Measurements from ENCODE around the gene MAD2L1BP. TPM values are rescaled to one million over a fixed set of nuclear protein-coding genes. Genes with fewer than 3 reads are reported as not detected.

Gene MAD2L1BP
- total RNA-seq, 1 experiment from 2014 or later, result 39.1 TPM

GRCh38 chr6:43674291-43674690, 38.7 kb downstream of the MAD2L1BP start:
- in situ Hi-C loops (cut with HindIII; ENCODE audit: low pct_unique_long_range_greater_than_20kb, low sequenced_read_pairs), result no loop called here
- DNase-seq (ENCODE audit: low read depth), result no peak

GRCh38 chr6:43674921-43675320, 39.3 kb downstream of the MAD2L1BP start:
- in situ Hi-C loops (cut with HindIII; ENCODE audit: low pct_unique_long_range_greater_than_20kb, low sequenced_read_pairs), result no loop called here

GRCh38 chr6:43676962-43677606, 41.4 kb downstream of the MAD2L1BP start:
- DNase-seq (ENCODE audit: low read depth), result no peak
- in situ Hi-C loops (cut with HindIII; ENCODE audit: low pct_unique_long_range_greater_than_20kb, low sequenced_read_pairs), result no loop called here

More at GRCh38 chr6:43674921-43675320, 39.3 kb downstream of the MAD2L1BP start:
- no peak for DNase-seq (ENCODE audit: low read depth)

GRCh38 chr6:43677759-43678158, 42.1 kb downstream of the MAD2L1BP start:
- in situ Hi-C loops (cut with HindIII; ENCODE audit: low pct_unique_long_range_greater_than_20kb, low sequenced_read_pairs), result no loop called here
- DNase-seq (ENCODE audit: low read depth), result no peak

- in situ Hi-C loops (cut with HindIII; ENCODE audit: low pct_unique_long_range_greater_than_20kb, low sequenced_read_pairs), result no loop called here
- no peak for DNase-seq (ENCODE audit: low read depth)
Measured at GRCh38 chr6:43678341-43678740, 42.7 kb downstream of the MAD2L1BP start.

GRCh38 chr6:43679057-43679456, 43.4 kb downstream of the MAD2L1BP start:
- no peak for DNase-seq (ENCODE audit: low read depth)

GRCh38 chr6:43680308-43681200, 44.9 kb downstream of the MAD2L1BP start:
- in situ Hi-C loops (cut with HindIII; ENCODE audit: low pct_unique_long_range_greater_than_20kb, low sequenced_read_pairs), result no loop called here
- no peak for DNase-seq (ENCODE audit: low read depth)

More at GRCh38 chr6:43679057-43679456, 43.4 kb downstream of the MAD2L1BP start:
- in situ Hi-C loops (cut with HindIII; ENCODE audit: low pct_unique_long_range_greater_than_20kb, low sequenced_read_pairs), result no loop called here

GRCh38 chr6:43681303-43681702, 45.7 kb downstream of the MAD2L1BP start:
- in situ Hi-C loops (cut with HindIII; ENCODE audit: low pct_unique_long_range_greater_than_20kb, low sequenced_read_pairs), result no loop called here

GRCh38 chr6:43682724-43683429, 47.2 kb downstream of the MAD2L1BP start:
- in situ Hi-C loops (cut with HindIII; ENCODE audit: low pct_unique_long_range_greater_than_20kb, low sequenced_read_pairs), result no loop called here

More at GRCh38 chr6:43681303-43681702, 45.7 kb downstream of the MAD2L1BP start:
- no peak for DNase-seq (ENCODE audit: low read depth)

GRCh38 chr6:43683708-43684455, 48.2 kb downstream of the MAD2L1BP start:
- in situ Hi-C loops (cut with HindIII; ENCODE audit: low pct_unique_long_range_greater_than_20kb, low sequenced_read_pairs), result no loop called here
- no peak for DNase-seq (ENCODE audit: low read depth)

More at GRCh38 chr6:43682724-43683429, 47.2 kb downstream of the MAD2L1BP start:
- DNase-seq (ENCODE audit: low read depth), result no peak

- in situ Hi-C loops (cut with HindIII; ENCODE audit: low pct_unique_long_range_greater_than_20kb, low sequenced_read_pairs), result no loop called here
- DNase-seq (ENCODE audit: low read depth), result no peak
Measured at GRCh38 chr6:43687079-43687436, 51.4 kb downstream of the MAD2L1BP start.

GRCh38 chr6:43687437-43688347, 52.1 kb downstream of the MAD2L1BP start, which contains the start of gene MRPS18A:
TSS of gene MRPS18A (minus strand) at chr6:43687791. CDS start at chr6:43687779, 12 bp downstream.
- in situ Hi-C loops (cut with HindIII; ENCODE audit: low pct_unique_long_range_greater_than_20kb, low sequenced_read_pairs), result no loop called here
- DNase-seq (ENCODE audit: low read depth), result peak; percentile 71

GRCh38 chr6:43689421-43689820, 53.8 kb downstream of the MAD2L1BP start:
- DNase-seq (ENCODE audit: low read depth), result no peak
- in situ Hi-C loops (cut with HindIII; ENCODE audit: low pct_unique_long_range_greater_than_20kb, low sequenced_read_pairs), result no loop called here

Other genes with a start within 250 kb of the MAD2L1BP start
- gene ABCC10, start 208.3 kb upstream of the MAD2L1BP start, total RNA-seq (2014; rRNA removed; shearing (Covaris generic); ENCODE audit: low replicate concordance), result 4.0 and 4.5 TPM in 2 replicates
- 0.07 TPM in 1 of 2 replicates, not detected in the other for gene DLK2, start 180.3 kb upstream of the MAD2L1BP start, total RNA-seq (2014; rRNA removed; shearing (Covaris generic); ENCODE audit: low replicate concordance)
- gene TJAP1, start 158.3 kb upstream of the MAD2L1BP start, total RNA-seq (2014; rRNA removed; shearing (Covaris generic); ENCODE audit: low replicate concordance), result 20.2 and 22.7 TPM in 2 replicates
- gene LRRC73, start 125.5 kb upstream of the MAD2L1BP start, total RNA-seq (2014; rRNA removed; shearing (Covaris generic); ENCODE audit: low replicate concordance), result 0.20 and 0.29 TPM in 2 replicates
- 101 and 127 TPM in 2 replicates for gene YIPF3, start 118.9 kb upstream of the MAD2L1BP start, total RNA-seq (2014; rRNA removed; shearing (Covaris generic); ENCODE audit: low replicate concordance)
- gene POLR1C, start 118.8 kb upstream of the MAD2L1BP start, total RNA-seq (2014; rRNA removed; shearing (Covaris generic); ENCODE audit: low replicate concordance), result 49.0 and 53.9 TPM in 2 replicates
- gene XPO5, start 59.8 kb upstream of the MAD2L1BP start, total RNA-seq (2014; rRNA removed; shearing (Covaris generic); ENCODE audit: low replicate concordance), result 28.3 and 39.2 TPM in 2 replicates
- 23.5 and 39.0 TPM in 2 replicates for gene POLH, start 59.7 kb upstream of the MAD2L1BP start, total RNA-seq (2014; rRNA removed; shearing (Covaris generic); ENCODE audit: low replicate concordance)
- 51.0 and 56.5 TPM in 2 replicates for gene GTPBP2, start 6.6 kb upstream of the MAD2L1BP start, total RNA-seq (2014; rRNA removed; shearing (Covaris generic); ENCODE audit: low replicate concordance)
- gene RSPH9, start 9.2 kb downstream of the MAD2L1BP start, total RNA-seq (2014; rRNA removed; shearing (Covaris generic); ENCODE audit: low replicate concordance), result not detected in 2 replicates
- 92.4 and 125 TPM in 2 replicates for gene MRPS18A, start 52.0 kb downstream of the MAD2L1BP start, total RNA-seq (2014; rRNA removed; shearing (Covaris generic); ENCODE audit: low replicate concordance)
- gene VEGFA, start 134.4 kb downstream of the MAD2L1BP start, total RNA-seq (2014; rRNA removed; shearing (Covaris generic); ENCODE audit: low replicate concordance), result 40.0 and 81.4 TPM in 2 replicates